Measurements from ENCODE around the gene CD79A.

GRCh38 chr19:41883821-41884733 is 7.0 kb downstream of the CD79A start:
- TF ChIP-seq CTCF (IDR thresholded peaks at IDR 0.05; ENCODE audit: insufficient read depth, low read length) = no peak
- TF ChIP-seq SPI1 (IDR thresholded peaks at IDR 0.05; ENCODE audit: borderline replicate concordance, low read depth) = peak; percentile 2; the same call in 1 of the 2 replicates
- TF ChIP-seq POLR2AphosphoS5 (IDR thresholded peaks at IDR 0.05; ENCODE audit: low read depth) = peak; percentile 62
- TF ChIP-seq, protein P1, sequence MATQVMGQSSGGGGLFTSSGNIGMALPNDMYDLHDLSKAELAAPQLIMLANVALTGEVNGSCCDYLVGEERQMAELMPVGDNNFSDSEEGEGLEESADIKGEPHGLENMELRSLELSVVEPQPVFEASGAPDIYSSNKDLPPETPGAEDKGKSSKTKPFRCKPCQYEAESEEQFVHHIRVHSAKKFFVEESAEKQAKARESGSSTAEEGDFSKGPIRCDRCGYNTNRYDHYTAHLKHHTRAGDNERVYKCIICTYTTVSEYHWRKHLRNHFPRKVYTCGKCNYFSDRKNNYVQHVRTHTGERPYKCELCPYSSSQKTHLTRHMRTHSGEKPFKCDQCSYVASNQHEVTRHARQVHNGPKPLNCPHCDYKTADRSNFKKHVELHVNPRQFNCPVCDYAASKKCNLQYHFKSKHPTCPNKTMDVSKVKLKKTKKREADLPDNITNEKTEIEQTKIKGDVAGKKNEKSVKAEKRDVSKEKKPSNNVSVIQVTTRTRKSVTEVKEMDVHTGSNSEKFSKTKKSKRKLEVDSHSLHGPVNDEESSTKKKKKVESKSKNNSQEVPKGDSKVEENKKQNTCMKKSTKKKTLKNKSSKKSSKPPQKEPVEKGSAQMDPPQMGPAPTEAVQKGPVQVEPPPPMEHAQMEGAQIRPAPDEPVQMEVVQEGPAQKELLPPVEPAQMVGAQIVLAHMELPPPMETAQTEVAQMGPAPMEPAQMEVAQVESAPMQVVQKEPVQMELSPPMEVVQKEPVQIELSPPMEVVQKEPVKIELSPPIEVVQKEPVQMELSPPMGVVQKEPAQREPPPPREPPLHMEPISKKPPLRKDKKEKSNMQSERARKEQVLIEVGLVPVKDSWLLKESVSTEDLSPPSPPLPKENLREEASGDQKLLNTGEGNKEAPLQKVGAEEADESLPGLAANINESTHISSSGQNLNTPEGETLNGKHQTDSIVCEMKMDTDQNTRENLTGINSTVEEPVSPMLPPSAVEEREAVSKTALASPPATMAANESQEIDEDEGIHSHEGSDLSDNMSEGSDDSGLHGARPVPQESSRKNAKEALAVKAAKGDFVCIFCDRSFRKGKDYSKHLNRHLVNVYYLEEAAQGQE (IDR thresholded peaks at IDR 0.05; ENCODE audit: insufficient replicate concordance, low read depth) = peak; percentile 48
- TF ChIP-seq GABPA (IDR thresholded peaks at IDR 0.05; ENCODE audit: low read depth) = no peak

Measured in HL-60 (cell line).